Vagina (tissue), 2 donors: ENCODE data around the gene GFI1B. TPM values are rescaled to one million over a fixed set of nuclear protein-coding genes. Genes with fewer than 3 reads are reported as not detected.

Source experiments
- DNase-seq, 2 donors: peaks; one replicate each; pipeline ENCODE4 v3.0.0-alpha.2; 2017; ENCODE audit errors: extremely low spot score in 2 of 2
- H3K27ac ChIP-seq: fragments of 200-600 bp; sonication (generic); one replicate; pipeline ENCODE4 v1.5.1; 2019
- H3K27me3 ChIP-seq: fragments of 200-600 bp; sonication (generic); one replicate; pipeline ENCODE4 v1.5.1; 2019
- H3K36me3 ChIP-seq, 2 donors: fragments of 200-600 bp; sonication (generic); one replicate each; pipeline ENCODE4 v1.5.1; 2017 to 2019
- H3K4me1 ChIP-seq: fragments of 200-600 bp; sonication (generic); one replicate; pipeline ENCODE4 v1.5.1; 2019
- H3K4me3 ChIP-seq, 2 donors: fragments of 200-600 bp; sonication (generic); 1 replicate in 1 of 2; 2 replicates in 1 of 2; pipeline ENCODE4 v1.5.1; 2016 to 2019
- H3K9me3 ChIP-seq: fragments of 200-600 bp; sonication (generic); one replicate; pipeline ENCODE4 v1.5.1; 2019
- POLR2A ChIP-seq, 2 donors: fragments of 450-650 bp; IDR thresholded peaks; one replicate each; pipeline ENCODE4 v1.6.1; 2017; ENCODE audit warnings: antibody characterized with exemption in 2 of 2, mild to moderate bottlenecking in 2 of 2, moderate library complexity in 2 of 2
- POLR2AphosphoS5 ChIP-seq, 2 donors: sonication (generic); formaldehyde crosslinking; IDR thresholded peaks; one replicate each; pipeline ENCODE4 v1.9.0; 2017; ENCODE audit warnings: antibody characterized with exemption in 2 of 2, mild to moderate bottlenecking in 2 of 2, low read depth in 1 of 2; ENCODE audit not compliant: insufficient read depth in 1 of 2
- intact Hi-C: fragments of 100-400 bp; cut with DNase I; formaldehyde crosslinking; loops from one replicate; pipeline ENCODE4 v1.15.1; 2023
- total RNA-seq: library from RNA; depleted of rRNA; stranded (reverse); fragments of >200 nt; gene quantifications from one replicate; pipeline ENCODE4 v1.2.3, GENCODE V29; 2016
- TF ChIP-seq, protein P1 (sequence below), 3 experiments: fragments of 450-650 bp in 2 of 3; fragments of 200-600 bp in 1 of 3; sonication (generic) in 1 of 3; IDR thresholded peaks; one replicate each; pipeline ENCODE4 v1.5.1; 2017 to 2019; ENCODE audit warnings: antibody characterized with exemption in 3 of 3, mild to moderate bottlenecking in 2 of 3, moderate library complexity in 2 of 3

The GFI1B gene
- total RNA-seq, 1 donor from 2014 or later: not detected

DNA sequence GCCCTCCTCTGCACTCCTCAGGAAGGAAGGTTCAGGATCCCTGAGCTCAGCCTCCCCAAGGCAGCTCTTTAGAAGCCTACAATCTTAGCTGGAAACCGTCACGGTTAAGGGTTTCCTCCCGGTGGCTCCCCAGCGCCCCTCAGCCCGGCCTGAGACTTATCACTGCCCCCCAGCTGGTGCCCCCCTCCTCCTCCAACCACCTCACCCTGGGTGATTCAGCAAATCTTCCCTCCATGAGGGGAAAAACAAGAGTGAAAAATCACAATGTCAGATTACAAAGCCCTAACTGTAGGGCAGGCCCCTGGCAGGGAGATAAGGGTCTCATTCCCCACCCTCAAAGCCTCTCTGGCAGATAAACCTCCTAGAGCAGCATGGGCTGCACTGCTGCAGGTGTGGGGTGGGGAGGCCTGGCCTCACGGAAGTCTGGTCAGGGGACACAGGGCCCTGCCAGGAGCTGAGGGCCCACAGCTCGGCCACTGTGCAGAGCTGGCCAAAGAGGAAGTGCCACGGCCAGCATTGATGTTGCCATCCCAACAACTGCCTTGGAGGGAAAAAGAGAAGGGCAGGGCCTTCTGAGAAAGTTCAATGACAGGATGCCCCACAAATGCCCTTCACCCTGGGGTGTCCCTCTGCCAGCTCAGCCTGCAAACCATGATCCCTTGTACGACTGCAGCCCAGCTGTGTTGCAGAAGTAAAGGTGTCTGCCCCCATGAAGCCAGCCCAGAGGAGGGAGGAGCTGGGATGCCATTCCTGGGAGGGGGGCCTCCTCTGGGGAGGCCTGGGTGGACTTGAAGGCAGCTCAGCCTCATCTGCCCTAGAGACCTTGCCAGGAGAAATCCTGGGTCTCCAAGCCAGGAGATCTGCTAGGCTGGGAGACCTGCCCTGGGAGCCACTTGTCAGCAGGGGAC lies 25.9 kb downstream of the GFI1B start:
- Histone ChIP-seq H3K4me3 (no peak overlapping the region), H3K27ac (no peak overlapping the region), H3K36me3 (no peaks in the 10 kb centered on the region), H3K27me3 (no peaks in the 10 kb centered on the region), H3K9me3 (no peaks in the 10 kb centered on the region), H3K4me1 (no peaks in the 10 kb centered on the region)
- no peak for TF ChIP-seq POLR2AphosphoS5 (IDR thresholded peaks at IDR 0.05; ENCODE audit: insufficient read depth in 1 of 2, low read depth in 1 of 2)
- TF ChIP-seq, protein P1, sequence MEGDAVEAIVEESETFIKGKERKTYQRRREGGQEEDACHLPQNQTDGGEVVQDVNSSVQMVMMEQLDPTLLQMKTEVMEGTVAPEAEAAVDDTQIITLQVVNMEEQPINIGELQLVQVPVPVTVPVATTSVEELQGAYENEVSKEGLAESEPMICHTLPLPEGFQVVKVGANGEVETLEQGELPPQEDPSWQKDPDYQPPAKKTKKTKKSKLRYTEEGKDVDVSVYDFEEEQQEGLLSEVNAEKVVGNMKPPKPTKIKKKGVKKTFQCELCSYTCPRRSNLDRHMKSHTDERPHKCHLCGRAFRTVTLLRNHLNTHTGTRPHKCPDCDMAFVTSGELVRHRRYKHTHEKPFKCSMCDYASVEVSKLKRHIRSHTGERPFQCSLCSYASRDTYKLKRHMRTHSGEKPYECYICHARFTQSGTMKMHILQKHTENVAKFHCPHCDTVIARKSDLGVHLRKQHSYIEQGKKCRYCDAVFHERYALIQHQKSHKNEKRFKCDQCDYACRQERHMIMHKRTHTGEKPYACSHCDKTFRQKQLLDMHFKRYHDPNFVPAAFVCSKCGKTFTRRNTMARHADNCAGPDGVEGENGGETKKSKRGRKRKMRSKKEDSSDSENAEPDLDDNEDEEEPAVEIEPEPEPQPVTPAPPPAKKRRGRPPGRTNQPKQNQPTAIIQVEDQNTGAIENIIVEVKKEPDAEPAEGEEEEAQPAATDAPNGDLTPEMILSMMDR (IDR thresholded peaks at IDR 0.05): no peak
- no peak for TF ChIP-seq POLR2A (IDR thresholded peaks at IDR 0.05)
- DNase-seq: no peak
- intact Hi-C loops: no loop called here

DNA sequence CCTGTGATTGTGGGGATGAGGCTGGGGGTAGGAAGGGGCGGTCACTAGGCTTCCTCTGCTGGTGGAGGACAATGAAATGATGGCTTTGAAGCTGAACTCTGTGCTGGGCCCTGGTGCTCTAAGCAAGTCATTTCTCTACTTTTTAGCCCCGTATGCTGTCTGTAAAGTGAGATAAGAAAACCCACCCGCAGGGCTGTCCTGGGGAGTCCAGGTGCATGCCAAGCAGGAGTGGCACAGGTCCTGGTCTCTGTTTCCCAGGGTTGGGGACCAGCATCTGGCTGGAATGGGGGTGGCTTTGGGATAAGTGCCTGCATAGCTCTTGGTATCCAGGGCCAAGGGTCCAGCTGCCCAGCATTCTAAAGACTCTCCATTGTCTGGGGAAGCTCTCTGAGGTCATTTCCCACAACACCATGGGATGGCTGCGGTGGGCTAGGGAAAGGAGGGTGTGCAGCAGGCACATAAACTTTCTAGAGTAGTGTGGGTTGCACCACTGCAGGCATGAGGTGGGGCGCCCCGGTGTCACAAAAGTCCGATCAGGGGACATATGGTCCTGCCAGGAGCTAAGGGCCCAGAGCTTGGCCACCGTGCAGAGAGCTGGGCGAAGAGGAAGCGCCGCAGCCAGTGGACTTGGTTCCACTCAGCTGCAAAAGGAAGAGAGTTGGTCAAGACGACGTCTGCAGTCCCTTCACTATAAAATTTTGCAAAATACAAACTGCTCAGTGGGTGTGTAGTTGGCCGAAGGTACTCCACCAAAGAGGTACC lies 26.7 kb downstream of the GFI1B start:
- intact Hi-C loops: no loop called here
- TF ChIP-seq, protein P1 (IDR thresholded peaks at IDR 0.05): no peak
- no peak for TF ChIP-seq POLR2A (IDR thresholded peaks at IDR 0.05)
- no peak for TF ChIP-seq POLR2AphosphoS5 (IDR thresholded peaks at IDR 0.05; ENCODE audit: insufficient read depth in 1 of 2, low read depth in 1 of 2)
- no peaks in the 10 kb centered on the region for H3K9me3 ChIP-seq
- H3K36me3 ChIP-seq: no peaks in the 10 kb centered on the region
- DNase-seq: no peak
- no peak overlapping the region for H3K4me3 ChIP-seq
- no peaks in the 10 kb centered on the region for H3K4me1 ChIP-seq
- H3K27ac ChIP-seq: no peak overlapping the region
- H3K27me3 ChIP-seq: no peaks in the 10 kb centered on the region

DNA sequence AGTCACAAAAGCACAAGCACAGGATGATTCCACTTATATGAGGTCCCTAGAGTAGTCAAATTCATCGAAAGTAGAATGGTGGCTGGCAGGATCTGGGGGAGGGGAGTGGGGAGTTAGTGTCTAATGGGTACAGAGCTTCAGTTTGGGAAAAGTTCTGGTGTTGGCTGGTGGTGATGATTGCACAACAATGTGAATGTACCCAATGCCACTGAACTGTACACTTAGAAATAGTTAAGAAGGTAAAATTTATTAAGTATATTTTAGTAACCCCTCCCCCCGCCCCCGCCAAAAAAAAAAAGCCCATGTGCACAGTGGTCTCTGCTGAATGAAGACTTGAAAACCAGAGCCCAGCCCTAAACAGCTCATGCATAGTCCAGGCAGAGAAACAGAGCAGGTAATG lies 27.5 kb downstream of the GFI1B start:
- Histone ChIP-seq H3K4me1 (no peaks in the 10 kb centered on the region), H3K27me3 (no peaks in the 10 kb centered on the region), H3K36me3 (no peaks in the 10 kb centered on the region), H3K27ac (no peak overlapping the region), H3K4me3 (no peak overlapping the region), H3K9me3 (no peaks in the 10 kb centered on the region)
- DNase-seq: no peak
- TF ChIP-seq POLR2A (IDR thresholded peaks at IDR 0.05): no peak
- TF ChIP-seq POLR2AphosphoS5 (IDR thresholded peaks at IDR 0.05; ENCODE audit: insufficient read depth in 1 of 2, low read depth in 1 of 2): no peak
- TF ChIP-seq, protein P1 (IDR thresholded peaks at IDR 0.05): no peak
- intact Hi-C loops: no loop called here

DNA sequence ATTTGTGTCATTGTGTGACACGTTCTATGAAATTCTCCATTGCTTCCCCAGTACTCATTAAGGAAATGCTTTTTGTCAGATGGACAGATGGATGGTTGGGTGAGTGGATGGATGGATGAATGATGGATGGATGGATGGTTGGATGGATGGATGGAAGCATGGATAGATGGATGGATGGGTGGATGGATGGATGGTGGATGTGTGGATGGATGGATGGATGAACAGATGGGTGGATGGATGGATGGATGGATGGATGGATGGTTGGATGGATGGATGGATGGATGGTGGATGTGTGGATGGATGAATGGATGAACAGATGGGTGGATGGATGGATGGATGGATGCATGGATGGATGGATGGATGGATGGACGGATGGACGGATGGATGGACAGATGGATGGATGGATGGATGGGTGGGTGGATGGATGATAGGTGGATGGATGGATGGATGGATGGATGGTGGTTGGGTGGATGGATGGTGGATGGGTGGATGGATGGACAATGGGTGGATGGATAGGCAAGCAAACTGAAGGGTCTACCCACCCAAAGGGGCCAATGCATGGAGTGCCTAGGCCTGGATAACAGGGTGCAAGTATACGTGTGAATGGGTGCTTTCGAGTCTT lies 28.3 kb downstream of the GFI1B start:
- no peaks in the 10 kb centered on the region for H3K27me3 ChIP-seq
- TF ChIP-seq, protein P1 (IDR thresholded peaks at IDR 0.05): no peak
- no peak for TF ChIP-seq POLR2A (IDR thresholded peaks at IDR 0.05)

More for the DNA sequence above, 28.3 kb downstream of the GFI1B start:
- intact Hi-C loops: no loop called here
- no peaks in the 10 kb centered on the region for H3K36me3 ChIP-seq
- H3K4me3 ChIP-seq: no peak overlapping the region
- H3K27ac ChIP-seq: no peak overlapping the region
- no peaks in the 10 kb centered on the region for H3K9me3 ChIP-seq
- no peak for DNase-seq
- no peaks in the 10 kb centered on the region for H3K4me1 ChIP-seq
